WERI-Rb-1 (cell line): ENCODE results near the gene SEMG2.

Experiments used
- DNase-seq: peaks from one replicate; pipeline ENCODE4 v3.0.0-alpha.2; 2020
- H3K27ac ChIP-seq: fragments of 250-450 bp; sonication (Bioruptor Pico); 2 replicates; pipeline ENCODE4 v1.5.1; 2020; ENCODE audit warnings: mild to moderate bottlenecking, moderate library complexity
- H3K27me3 ChIP-seq: fragments of 250-450 bp; sonication (Bioruptor Pico); 2 replicates; pipeline ENCODE4 v1.5.1; 2021; ENCODE audit warnings: mild to moderate bottlenecking, low read depth, moderate library complexity; ENCODE audit not compliant: insufficient read depth, severe bottlenecking
- H3K36me3 ChIP-seq: fragments of 250-450 bp; sonication (Bioruptor Pico); 2 replicates; pipeline ENCODE4 v1.5.1; 2020; ENCODE audit warnings: mild to moderate bottlenecking, moderate library complexity
- H3K4me3 ChIP-seq: 2 replicates; pipeline ENCODE4 v1.5.1; 2011; ENCODE audit warnings: low read depth, mild to moderate bottlenecking, control low read depth, low read length
- H3K9me3 ChIP-seq: fragments of 250-450 bp; sonication (Bioruptor Pico); 2 replicates; pipeline ENCODE4 v1.5.1; 2021; ENCODE audit warnings: mild to moderate bottlenecking, moderate library complexity; ENCODE audit not compliant: severe bottlenecking
- TF ChIP-seq, protein P1 (sequence below): IDR thresholded peaks from 2 replicates; pipeline ENCODE4 v1.5.1; 2011; ENCODE audit warnings: low read depth, mild to moderate bottlenecking, control low read depth, inconsistent platforms, low read length

SEMG2 gene

DNA sequence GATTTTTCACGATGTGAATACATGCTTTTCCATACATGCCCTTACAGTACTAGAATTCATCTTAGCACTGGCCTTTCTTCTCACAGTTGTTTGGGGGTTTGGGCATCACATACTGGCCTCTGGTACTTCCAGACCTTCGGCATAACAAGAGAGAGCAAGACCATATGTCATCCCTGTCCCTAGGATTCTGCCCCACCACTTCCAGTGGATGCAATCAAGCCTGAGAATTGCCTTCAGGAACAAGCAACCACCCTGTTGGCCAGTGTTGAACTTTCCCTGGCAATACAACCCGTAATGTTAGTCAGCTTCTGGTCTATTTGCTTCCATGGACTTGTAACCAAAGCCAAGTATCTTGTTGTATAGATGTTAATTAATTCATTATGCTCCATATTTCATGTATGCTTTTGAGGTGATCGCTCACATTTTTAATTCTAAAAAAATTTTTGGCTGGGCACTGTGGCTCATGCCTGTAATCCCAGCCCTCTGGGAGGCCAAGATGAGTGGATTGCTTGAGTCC is 48.6 kb downstream of the SEMG2 start:
- Histone ChIP-seq H3K36me3 (no peaks in the 10 kb centered on the region), H3K27me3 (no peaks in the 10 kb centered on the region), H3K27ac (no peak overlapping the region), H3K9me3 (no peaks in the 10 kb centered on the region), H3K4me3 (no peak overlapping the region)
- no peak for DNase-seq
- TF ChIP-seq, protein P1, sequence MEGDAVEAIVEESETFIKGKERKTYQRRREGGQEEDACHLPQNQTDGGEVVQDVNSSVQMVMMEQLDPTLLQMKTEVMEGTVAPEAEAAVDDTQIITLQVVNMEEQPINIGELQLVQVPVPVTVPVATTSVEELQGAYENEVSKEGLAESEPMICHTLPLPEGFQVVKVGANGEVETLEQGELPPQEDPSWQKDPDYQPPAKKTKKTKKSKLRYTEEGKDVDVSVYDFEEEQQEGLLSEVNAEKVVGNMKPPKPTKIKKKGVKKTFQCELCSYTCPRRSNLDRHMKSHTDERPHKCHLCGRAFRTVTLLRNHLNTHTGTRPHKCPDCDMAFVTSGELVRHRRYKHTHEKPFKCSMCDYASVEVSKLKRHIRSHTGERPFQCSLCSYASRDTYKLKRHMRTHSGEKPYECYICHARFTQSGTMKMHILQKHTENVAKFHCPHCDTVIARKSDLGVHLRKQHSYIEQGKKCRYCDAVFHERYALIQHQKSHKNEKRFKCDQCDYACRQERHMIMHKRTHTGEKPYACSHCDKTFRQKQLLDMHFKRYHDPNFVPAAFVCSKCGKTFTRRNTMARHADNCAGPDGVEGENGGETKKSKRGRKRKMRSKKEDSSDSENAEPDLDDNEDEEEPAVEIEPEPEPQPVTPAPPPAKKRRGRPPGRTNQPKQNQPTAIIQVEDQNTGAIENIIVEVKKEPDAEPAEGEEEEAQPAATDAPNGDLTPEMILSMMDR = no peak
